Sigmoid colon (tissue), 7 donors: Measurements from ENCODE around the gene SLC34A2. TPM values are rescaled to one million over a fixed set of nuclear protein-coding genes. Genes with fewer than 3 reads are reported as not detected.

ENCODE experiments used
- DNase-seq: peaks from one replicate; pipeline ENCODE4 v3.0.0-alpha.2; 2019
- H3K27ac ChIP-seq, 4 donors: fragments of 200-600 bp; sonication (generic); one replicate each; pipeline ENCODE4 v1.5.1; 2016 to 2019; ENCODE audit warnings: mild to moderate bottlenecking in 1 of 4
- H3K27me3 ChIP-seq, 3 donors: fragments of 200-600 bp; sonication (generic); one replicate each; pipeline ENCODE4 v1.5.1; 2019; ENCODE audit warnings: mild to moderate bottlenecking in 1 of 3
- H3K36me3 ChIP-seq, 4 donors: fragments of 200-600 bp; sonication (generic); one replicate each; pipeline ENCODE4 v1.5.1; 2016 to 2019
- H3K4me1 ChIP-seq, 4 donors: fragments of 200-600 bp; sonication (generic); one replicate each; pipeline ENCODE4 v1.5.1; 2017 to 2019
- H3K4me3 ChIP-seq, 4 donors: fragments of 200-600 bp; sonication (generic); one replicate each; pipeline ENCODE4 v1.5.1; 2017 to 2019; ENCODE audit warnings: mild to moderate bottlenecking in 2 of 4, moderate library complexity in 1 of 4
- H3K9me3 ChIP-seq, 4 donors: fragments of 200-600 bp in 3 of 4; sonication (generic) in 3 of 4; one replicate each; pipeline versions ENCODE4 v1.5.1 to v1.6.1; 2013 to 2019
- EP300 ChIP-seq, 4 donors: sonication (generic); formaldehyde crosslinking; IDR thresholded peaks; one replicate each; pipeline ENCODE4 v1.6.1; 2017; ENCODE audit warnings: antibody characterized with exemption in 4 of 4
- POLR2A ChIP-seq, 2 donors: fragments of 450-650 bp; IDR thresholded peaks; one replicate each; pipeline ENCODE4 v1.6.1; 2016; ENCODE audit warnings: antibody characterized with exemption in 2 of 2, mild to moderate bottlenecking in 2 of 2, moderate library complexity in 2 of 2
- POLR2AphosphoS5 ChIP-seq, 4 donors: sonication (generic); formaldehyde crosslinking; IDR thresholded peaks; one replicate each; pipeline ENCODE4 v1.6.1; 2017; ENCODE audit warnings: antibody characterized with exemption in 4 of 4
- WGBS, 2 donors: extraction: QIAGEN DNeasy Blood & Tissue Kit; methylation state at CpG; one replicate each; pipeline ENCODE4 v1.1.7; 2013; 5-methylcytosine and 5-hydroxymethylcytosine counted together
- intact Hi-C: fragments of 100-400 bp; cut with DNase I; formaldehyde crosslinking; loops from one replicate; pipeline ENCODE4 v1.15.1; 2023
- polyA plus RNA-seq, 3 donors: library from polyadenylated mRNA; stranded (reverse); fragments of 200-250 nt; gene quantifications; one replicate each; pipeline ENCODE4 v1.2.3, GENCODE V29; 2013
- total RNA-seq, 4 donors: library from RNA; depleted of rRNA; stranded (reverse); fragments of >200 nt; gene quantifications; one replicate each; pipeline ENCODE4 v1.1.0, GENCODE V29; 2016
- TF ChIP-seq, protein P1 (sequence below), 4 experiments: fragments of 450-650 bp in 3 of 4; fragments of 200-600 bp in 1 of 4; IDR thresholded peaks; one replicate each; pipeline ENCODE4 v1.5.1; 2016 to 2019; ENCODE audit warnings: antibody characterized with exemption in 4 of 4, mild to moderate bottlenecking in 3 of 4, moderate library complexity in 2 of 4
- donor health status: healthy with polysubstance abuse.
- donor health status: Bipolar disorder and iron deficiency.
- donor health status: healthy.

Gene SLC34A2
- total and polyA plus RNA-seq, 7 donors, result 0.03 to 0.60 TPM; not detected in 5

DNA sequence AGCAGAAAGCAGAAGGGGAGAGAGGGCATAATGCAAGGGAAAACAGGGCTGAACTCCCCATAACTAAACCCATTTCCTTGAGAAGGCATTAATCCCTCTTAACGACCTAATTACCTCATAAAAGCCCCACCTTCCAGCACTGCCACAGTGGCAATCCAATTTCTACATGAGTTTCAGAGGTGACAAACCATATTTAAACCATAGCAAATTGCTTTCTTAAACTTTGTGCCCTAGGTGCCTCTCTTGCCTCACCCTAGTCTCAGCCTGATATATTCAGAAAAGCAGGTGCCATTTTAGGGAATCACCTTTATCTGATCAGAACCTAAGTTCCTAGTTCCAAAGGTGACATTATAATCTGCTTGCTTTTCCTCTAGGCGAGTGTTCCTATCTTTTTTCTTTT, 48.9 kb downstream of the SLC34A2 start:
- no peaks in the 10 kb centered on the region for H3K9me3 ChIP-seq
- 22 to 60% methylated on average over 2 of the region's 2 CpGs for WGBS, 2 donors
- no peak for DNase-seq
- intact Hi-C loops, result no loop called here
- no peaks in the 10 kb centered on the region for H3K4me1 ChIP-seq
- H3K4me3 ChIP-seq, result no peak overlapping the region
- TF ChIP-seq POLR2AphosphoS5 (IDR thresholded peaks at IDR 0.05), result no peak
- TF ChIP-seq EP300 (IDR thresholded peaks at IDR 0.05), result no peak
- TF ChIP-seq, protein P1, sequence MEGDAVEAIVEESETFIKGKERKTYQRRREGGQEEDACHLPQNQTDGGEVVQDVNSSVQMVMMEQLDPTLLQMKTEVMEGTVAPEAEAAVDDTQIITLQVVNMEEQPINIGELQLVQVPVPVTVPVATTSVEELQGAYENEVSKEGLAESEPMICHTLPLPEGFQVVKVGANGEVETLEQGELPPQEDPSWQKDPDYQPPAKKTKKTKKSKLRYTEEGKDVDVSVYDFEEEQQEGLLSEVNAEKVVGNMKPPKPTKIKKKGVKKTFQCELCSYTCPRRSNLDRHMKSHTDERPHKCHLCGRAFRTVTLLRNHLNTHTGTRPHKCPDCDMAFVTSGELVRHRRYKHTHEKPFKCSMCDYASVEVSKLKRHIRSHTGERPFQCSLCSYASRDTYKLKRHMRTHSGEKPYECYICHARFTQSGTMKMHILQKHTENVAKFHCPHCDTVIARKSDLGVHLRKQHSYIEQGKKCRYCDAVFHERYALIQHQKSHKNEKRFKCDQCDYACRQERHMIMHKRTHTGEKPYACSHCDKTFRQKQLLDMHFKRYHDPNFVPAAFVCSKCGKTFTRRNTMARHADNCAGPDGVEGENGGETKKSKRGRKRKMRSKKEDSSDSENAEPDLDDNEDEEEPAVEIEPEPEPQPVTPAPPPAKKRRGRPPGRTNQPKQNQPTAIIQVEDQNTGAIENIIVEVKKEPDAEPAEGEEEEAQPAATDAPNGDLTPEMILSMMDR (IDR thresholded peaks at IDR 0.05), result no peak
- TF ChIP-seq POLR2A (IDR thresholded peaks at IDR 0.05), result no peak
- no peaks in the 10 kb centered on the region for H3K27me3 ChIP-seq
- no peak overlapping the region for H3K27ac ChIP-seq
- H3K36me3 ChIP-seq, result no peaks in the 10 kb centered on the region

DNA sequence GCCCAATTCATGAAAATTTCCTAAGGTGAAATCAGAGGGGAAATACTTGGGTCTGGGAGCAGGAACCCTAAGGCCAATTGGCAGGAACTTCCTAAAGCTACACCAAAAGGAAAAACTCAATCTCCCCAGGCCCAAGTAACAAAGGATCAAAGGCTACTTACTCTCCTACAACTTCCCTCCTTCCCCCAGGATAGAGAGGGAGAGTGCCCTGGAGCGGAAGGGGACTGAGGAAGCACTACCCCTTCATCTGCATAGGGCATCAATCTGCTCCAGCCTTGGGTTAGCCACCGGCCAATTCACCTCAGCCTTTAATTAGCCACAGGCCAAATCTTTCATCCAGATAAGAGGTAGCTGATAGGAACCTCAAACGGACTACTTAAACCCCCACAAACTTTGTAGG, 55.0 kb downstream of the SLC34A2 start:
- H3K4me3 ChIP-seq, result no peak overlapping the region
- WGBS, 2 donors, result 60 to 75% methylated on average over 3 of the region's 3 CpGs
- H3K36me3 ChIP-seq, result no peaks in the 10 kb centered on the region
- intact Hi-C loops, result no loop called here
- no peaks in the 10 kb centered on the region for H3K27me3 ChIP-seq
- no peak for DNase-seq
- H3K27ac ChIP-seq, result no peak overlapping the region
- H3K9me3 ChIP-seq, result no peaks in the 10 kb centered on the region
- TF ChIP-seq POLR2AphosphoS5 (IDR thresholded peaks at IDR 0.05), result no peak
- no peak for TF ChIP-seq EP300 (IDR thresholded peaks at IDR 0.05)
- TF ChIP-seq POLR2A (IDR thresholded peaks at IDR 0.05), result no peak
- H3K4me1 ChIP-seq, result no peaks in the 10 kb centered on the region

DNA sequence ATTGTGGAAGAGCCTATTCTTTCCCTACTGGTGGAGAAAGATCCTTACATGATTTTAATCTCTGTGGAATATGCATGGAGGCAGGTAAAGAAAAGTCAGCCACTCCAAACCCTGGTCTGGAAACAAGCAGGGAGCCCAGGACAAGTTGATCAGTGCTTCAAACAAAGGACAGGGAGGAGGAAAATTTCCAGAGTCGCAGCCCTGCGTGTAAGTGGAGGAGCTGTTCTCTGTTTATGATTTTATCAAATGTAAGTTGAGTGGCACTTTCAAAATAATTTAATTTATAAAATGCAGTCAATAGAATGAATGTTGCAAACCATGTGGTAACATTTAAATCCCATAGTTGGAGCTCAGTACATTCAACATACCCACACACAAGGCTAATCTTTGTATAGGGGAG, 57.0 kb downstream of the SLC34A2 start:
- TF ChIP-seq POLR2A (IDR thresholded peaks at IDR 0.05), result no peak
- TF ChIP-seq, protein P1 (IDR thresholded peaks at IDR 0.05), result no peak
- no peak for TF ChIP-seq EP300 (IDR thresholded peaks at IDR 0.05)
- no peak for TF ChIP-seq POLR2AphosphoS5 (IDR thresholded peaks at IDR 0.05)
- 91 to 95% methylated on average over 2 of the region's 2 CpGs for WGBS, 2 donors

DNA sequence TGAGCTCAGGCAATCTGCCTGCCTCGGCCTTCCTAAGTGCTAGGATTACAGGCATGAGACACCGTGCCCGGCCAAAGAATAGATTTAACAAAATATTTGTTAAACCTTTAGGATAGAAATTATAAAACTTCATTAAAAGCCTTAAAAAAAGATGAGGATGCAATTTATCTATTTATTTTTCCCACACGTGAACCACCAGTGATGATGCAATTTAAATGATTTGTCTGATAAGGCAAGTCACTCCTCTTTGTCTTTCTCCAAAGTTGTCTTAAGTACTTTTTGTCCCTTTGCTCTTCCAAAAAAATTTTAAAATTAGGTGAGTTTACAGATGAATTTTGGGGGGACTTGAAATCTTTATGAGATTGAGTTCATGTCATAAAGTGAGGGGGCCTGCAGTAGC, 58.2 kb downstream of the SLC34A2 start:
- no peak overlapping the region for H3K27ac ChIP-seq
- no peak for DNase-seq
- H3K27me3 ChIP-seq, result no peaks in the 10 kb centered on the region
- no peak for TF ChIP-seq EP300 (IDR thresholded peaks at IDR 0.05)
- no peak for TF ChIP-seq POLR2A (IDR thresholded peaks at IDR 0.05)
- TF ChIP-seq POLR2AphosphoS5 (IDR thresholded peaks at IDR 0.05), result no peak
- TF ChIP-seq, protein P1 (IDR thresholded peaks at IDR 0.05), result no peak
- H3K4me3 ChIP-seq, result no peak overlapping the region
- 80 to 88% methylated on average over 4 of the region's 4 CpGs for WGBS, 2 donors
- intact Hi-C loops, result no loop called here
- no peaks in the 10 kb centered on the region for H3K36me3 ChIP-seq
- H3K4me1 ChIP-seq, result no peaks in the 10 kb centered on the region
- no peaks in the 10 kb centered on the region for H3K9me3 ChIP-seq

More for the DNA sequence above, 57.0 kb downstream of the SLC34A2 start:
- Histone ChIP-seq H3K4me3 (no peak overlapping the region), H3K36me3 (no peaks in the 10 kb centered on the region), H3K4me1 (no peaks in the 10 kb centered on the region), H3K27me3 (no peaks in the 10 kb centered on the region), H3K27ac (no peak overlapping the region), H3K9me3 (no peaks in the 10 kb centered on the region)
- DNase-seq, result no peak
- intact Hi-C loops, result no loop called here

DNA sequence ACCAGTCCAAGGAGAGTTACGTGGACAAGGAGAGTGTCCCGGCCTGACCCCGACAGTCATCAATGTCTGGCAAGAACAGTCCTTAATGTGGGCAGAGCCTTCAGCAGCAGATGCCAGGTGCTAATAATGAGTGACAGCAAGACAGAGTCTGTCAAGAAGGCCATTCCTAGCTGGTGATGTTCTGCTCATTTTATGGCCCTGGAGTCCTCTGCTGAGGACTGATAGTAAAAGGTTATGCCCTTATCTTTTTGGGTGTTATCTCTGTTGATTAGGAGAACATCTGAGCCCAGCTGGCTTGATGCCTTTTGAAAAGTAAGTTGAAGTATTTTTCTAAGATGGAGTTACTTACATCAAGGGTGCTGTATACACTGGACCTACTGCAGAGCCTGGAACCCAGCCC, 67.3 kb downstream of the SLC34A2 start:
- Histone ChIP-seq H3K4me1 (no peaks in the 10 kb centered on the region), H3K9me3 (no peaks in the 10 kb centered on the region), H3K27ac (no peak overlapping the region), H3K4me3 (no peak overlapping the region), H3K27me3 (no peaks in the 10 kb centered on the region), H3K36me3 (no peaks in the 10 kb centered on the region)
- intact Hi-C loops, result no loop called here
- TF ChIP-seq POLR2AphosphoS5 (IDR thresholded peaks at IDR 0.05) (no peak), EP300 (IDR thresholded peaks at IDR 0.05) (no peak), POLR2A (IDR thresholded peaks at IDR 0.05) (no peak)
- TF ChIP-seq, protein P1 (IDR thresholded peaks at IDR 0.05), result no peak
- no peak for DNase-seq
- 79 to 82% methylated on average over 3 of the region's 3 CpGs for WGBS, 2 donors
